H9 (cell line): Measurements from ENCODE around the gene C4orf51. TPM values are rescaled to one million over a fixed set of nuclear protein-coding genes. Genes with fewer than 3 reads are reported as not detected.

ENCODE experiments used
- DNase-seq: peaks from one replicate; pipeline ENCODE4 v3.0.0-alpha.2; 2017
- H2AFZ ChIP-seq: one replicate; pipeline ENCODE4 v1.6.1; 2013; ENCODE audit warnings: mild to moderate bottlenecking, low read length, control low read depth, moderate library complexity
- H2AK5ac ChIP-seq: 2 replicates; pipeline ENCODE4 v1.6.1; 2013; ENCODE audit warnings: low read length, control low read depth, mixed read lengths; ENCODE audit not compliant: insufficient read length
- H2BK120ac ChIP-seq: one replicate; pipeline ENCODE4 v1.6.1; 2013; ENCODE audit warnings: low read depth, mild to moderate bottlenecking, low read length, control low read depth, inconsistent platforms; ENCODE audit not compliant: poor library complexity, severe bottlenecking
- H2BK12ac ChIP-seq: 2 replicates; pipeline ENCODE4 v1.6.1; 2013; ENCODE audit warnings: low read length, control low read depth, mixed read lengths, low read depth; ENCODE audit not compliant: insufficient read length
- H2BK15ac ChIP-seq: 2 replicates; pipeline ENCODE4 v1.6.1; 2013; ENCODE audit warnings: low read depth, low read length, control low read depth
- H2BK20ac ChIP-seq: one replicate; pipeline ENCODE4 v1.6.1; 2013; ENCODE audit warnings: low read depth, mild to moderate bottlenecking, low read length, control low read depth, inconsistent platforms; ENCODE audit not compliant: poor library complexity, severe bottlenecking
- H2BK5ac ChIP-seq: 2 replicates; pipeline ENCODE4 v1.6.1; 2013; ENCODE audit warnings: low read length, control low read depth, mixed read lengths; ENCODE audit not compliant: insufficient read length
- H3K14ac ChIP-seq: 2 replicates; pipeline ENCODE4 v1.6.1; 2013; ENCODE audit warnings: low read length, control low read depth; ENCODE audit not compliant: insufficient read depth
- H3K18ac ChIP-seq: 2 replicates; pipeline ENCODE4 v1.6.1; 2013; ENCODE audit warnings: low read depth, mild to moderate bottlenecking, mixed read lengths, low read length, control low read depth; ENCODE audit not compliant: insufficient read length
- H3K23ac ChIP-seq: 2 replicates; pipeline ENCODE4 v1.6.1; 2013; ENCODE audit warnings: low read length, control low read depth, mixed read lengths, low read depth; ENCODE audit not compliant: insufficient read length
- H3K23me2 ChIP-seq: 2 replicates; pipeline ENCODE4 v1.6.1; 2013; ENCODE audit warnings: low read depth, mild to moderate bottlenecking, mixed read lengths, low read length, control low read depth; ENCODE audit not compliant: insufficient read length, poor library complexity, severe bottlenecking
- H3K27ac ChIP-seq: 2 replicates; pipeline ENCODE4 v1.5.1; 2013; ENCODE audit warnings: low read length, control low read depth, mixed read lengths, low read depth; ENCODE audit not compliant: insufficient read length
- H3K27me3 ChIP-seq: 2 replicates; pipeline ENCODE4 v1.6.1; 2013; ENCODE audit warnings: low read length, control low read depth, inconsistent platforms; ENCODE audit not compliant: insufficient read depth
- H3K4ac ChIP-seq: 2 replicates; pipeline ENCODE4 v1.6.1; 2013; ENCODE audit warnings: low read depth, mild to moderate bottlenecking, control low read depth, inconsistent platforms, low read length, moderate library complexity
- H3K4me1 ChIP-seq: 2 replicates; pipeline ENCODE4 v1.6.1; 2013; ENCODE audit warnings: low read length, control low read depth, inconsistent platforms; ENCODE audit not compliant: insufficient read depth
- H3K4me2 ChIP-seq: 2 replicates; pipeline ENCODE4 v1.6.1; 2013; ENCODE audit warnings: low read length, control low read depth, mixed read lengths; ENCODE audit not compliant: insufficient read length, insufficient read depth
- H3K56ac ChIP-seq: 2 replicates; pipeline ENCODE4 v1.6.1; 2013; ENCODE audit warnings: low read depth, mild to moderate bottlenecking, mixed read lengths, low read length, control low read depth; ENCODE audit not compliant: insufficient read length
- H3K79me1 ChIP-seq: 2 replicates; pipeline ENCODE4 v1.6.1; 2013; ENCODE audit warnings: low read depth, mild to moderate bottlenecking, moderate library complexity, low read length, control low read depth, inconsistent platforms; ENCODE audit not compliant: insufficient read depth, poor library complexity, severe bottlenecking
- H3K79me2 ChIP-seq: 2 replicates; pipeline ENCODE4 v1.6.1; 2013; ENCODE audit warnings: low read length, control low read depth, inconsistent platforms; ENCODE audit not compliant: insufficient read depth
- H3K9ac ChIP-seq: 2 replicates; pipeline ENCODE4 v1.6.1; 2013; ENCODE audit warnings: low read length, control low read depth, mixed read lengths; ENCODE audit not compliant: insufficient read length; ENCODE audit errors: extremely low read depth
- H3K9me3 ChIP-seq: one replicate; pipeline ENCODE4 v1.6.1; 2013; ENCODE audit warnings: low read depth, low read length, inconsistent platforms; ENCODE audit not compliant: control insufficient read depth
- H3T11ph ChIP-seq: one replicate; pipeline ENCODE4 v1.6.1; 2013; ENCODE audit warnings: mild to moderate bottlenecking, low read length, control low read depth, inconsistent platforms
- H4K20me1 ChIP-seq: one replicate; pipeline ENCODE4 v1.6.1; 2013; ENCODE audit not compliant: control insufficient read depth, insufficient read length, insufficient read depth
- H4K5ac ChIP-seq: 2 replicates; pipeline ENCODE4 v1.6.1; 2013; ENCODE audit warnings: low read depth, mild to moderate bottlenecking, mixed read lengths, low read length, control low read depth; ENCODE audit not compliant: insufficient read length
- H4K8ac ChIP-seq: replicated peaks from 2 replicates; pipeline ENCODE4 v1.6.1; 2013; ENCODE audit warnings: low read length, control low read depth, mixed read lengths, low read depth; ENCODE audit not compliant: insufficient read length
- H4K91ac ChIP-seq: 2 replicates; pipeline ENCODE4 v1.6.1; 2013; ENCODE audit warnings: low read depth, mild to moderate bottlenecking, moderate library complexity, mixed read lengths, low read length, control low read depth; ENCODE audit not compliant: insufficient read length
- H3K27ac Mint-ChIP-seq, 3 experiments: 2 replicates in 2 of 3; 3 replicates in 1 of 3; pipeline ENCODE4 v1.8.0; 2020 to 2021; ENCODE audit warnings: mixed read lengths in 3 of 3, mild to moderate bottlenecking in 1 of 3, moderate library complexity in 1 of 3
- H3K27me3 Mint-ChIP-seq: 2 replicates; pipeline ENCODE4 v1.8.0; 2021; ENCODE audit warnings: low read depth, mild to moderate bottlenecking, moderate library complexity, mixed read lengths
- H3K36me3 Mint-ChIP-seq, 3 experiments: 2 replicates in 2 of 3; 3 replicates in 1 of 3; pipeline ENCODE4 v1.8.0; 2020 to 2021; ENCODE audit warnings: low read depth in 3 of 3, mixed read lengths in 3 of 3; ENCODE audit not compliant: insufficient read depth in 1 of 3
- H3K4me1 Mint-ChIP-seq, 2 experiments: 2 replicates each; pipeline ENCODE4 v1.8.0; 2020; ENCODE audit warnings: mixed read lengths in 2 of 2
- H3K4me3 Mint-ChIP-seq, 2 experiments: 2 replicates in 1 of 2; 3 replicates in 1 of 2; pipeline ENCODE4 v1.8.0; 2020 to 2021; ENCODE audit warnings: mild to moderate bottlenecking in 2 of 2, mixed read lengths in 2 of 2, moderate library complexity in 1 of 2
- H3K9me3 Mint-ChIP-seq, 2 experiments: 2 replicates in 1 of 2; 3 replicates in 1 of 2; pipeline ENCODE4 v1.8.0; 2020; ENCODE audit warnings: mild to moderate bottlenecking in 2 of 2, mixed read lengths in 2 of 2, moderate library complexity in 1 of 2
- CTCF ChIP-seq: fragments of 200-600 bp; sonication (generic); conservative IDR thresholded peaks from 3 replicates; pipeline ENCODE4 v1.8.0; 2021; ENCODE audit warnings: antibody characterized with exemption, mild to moderate bottlenecking
- WGBS: extraction: QIAGEN DNeasy Blood & Tissue Kit; methylation state at CpG from one replicate; pipeline ENCODE4 v1.1.7; 2013; ENCODE audit warnings: missing lambda C conversion rate, low lambda C conversion rate, mixed read lengths; ENCODE audit not compliant: insufficient read length; ENCODE audit errors: extremely low coverage; 5-methylcytosine and 5-hydroxymethylcytosine counted together
- total RNA-seq: library from RNA; stranded (reverse); gene quantifications from 2 replicates; pipeline ENCODE4 v1.2.1, GENCODE V29; 2021

The C4orf51 gene
- total RNA-seq, 1 experiment from 2014 or later: 6.0 TPM

GRCh38 chr4:145740806-145741205 lies 60.9 kb downstream of the C4orf51 start:
- no peak for TF ChIP-seq CTCF
- Histone ChIP-seq H4K20me1 (no peaks in the 10 kb centered on the region), H2BK20ac (no peak overlapping the region), H3K23me2 (no peaks in the 10 kb centered on the region), H2AFZ (peak overlapping the region; percentile 14), H3K4me2 (no peak overlapping the region), H2BK120ac (no peak overlapping the region), H3K79me1 (no peaks in the 10 kb centered on the region), H3K9ac (no peak overlapping the region), H3K79me2 (no peaks in the 10 kb centered on the region), H3K23ac (no peak overlapping the region), H3K56ac (no peak overlapping the region), H2BK5ac (no peak overlapping the region), H2BK15ac (no peak overlapping the region), H2BK12ac (no peak overlapping the region), H4K91ac (no peak overlapping the region), H4K8ac (no peak overlapping the region), H3K14ac (no peak overlapping the region), H3K27me3 (no peaks in the 10 kb centered on the region), H2AK5ac (no peak overlapping the region), H3K9me3 (no peaks in the 10 kb centered on the region), H3K27ac (no peak overlapping the region), H3T11ph (no peak overlapping the region), H4K5ac (no peak overlapping the region), H3K4me1 (0 out of 2 replicates have a peak, but pooled peaks cover 2% of the 10 kb centered on the region), H3K18ac (no peak overlapping the region), H3K4ac (no peak overlapping the region)
- no peak for DNase-seq
- H3K9me3 Mint-ChIP-seq: no peaks in the 10 kb centered on the region
- H3K4me1 Mint-ChIP-seq: peaks cover 3 to 5% of the 10 kb centered on the region in 2 experiments; a peak in 3 of 4 replicates
- no peaks in the 10 kb centered on the region for H3K27me3 Mint-ChIP-seq
- WGBS: no CpG with 5 or more reads among the region's 2 CpGs
- no peak overlapping the region for H3K4me3 Mint-ChIP-seq
- no peak overlapping the region for H3K27ac Mint-ChIP-seq
- peaks cover 0 to 11% (median 0%) of the 10 kb centered on the region in 3 experiments; a peak in 2 of 7 replicates for H3K36me3 Mint-ChIP-seq
